Mesangial cell (primary cell): ENCODE results near the gene C9orf78. TPM values are rescaled to one million over a fixed set of nuclear protein-coding genes. Genes with fewer than 3 reads are reported as not detected.

Experiments used
- total RNA-seq: library from RNA; depleted of rRNA; stranded (reverse); fragments of >200 nt; gene quantifications from 2 replicates; pipeline ENCODE4 v1.2.3, GENCODE V29; 2015

Gene C9orf78
- 17.0 and 24.0 TPM in 2 replicates for total RNA-seq

GRCh38 chr9:129835128-129835859 lies at the start of gene C9orf78, which contains the start of gene USP20:
Gene C9orf78 (minus strand): TSS chr9:129835275. CDS start chr9:129835221, 54 bp downstream.
Gene USP20 (plus strand): TSS chr9:129835458. CDS start chr9:129852556, 17,098 bp downstream.

GRCh38 chr9:129823935-129824601 lies 11.0 kb downstream of the C9orf78 start, which contains the start of gene TOR1A:
Gene TOR1A (minus strand): TSS chr9:129824136. CDS start chr9:129824085, 51 bp downstream.

GRCh38 chr9:129802833-129803675 lies 32.0 kb downstream of the C9orf78 start, which contains the start of gene TOR1B:
Gene TOR1B (plus strand): TSS chr9:129803184. CDS start chr9:129803213, 29 bp downstream.

Other genes starting within 250 kb of the C9orf78 start
- gene C9orf50, start 214.2 kb downstream of the C9orf78 start, total RNA-seq = 0.16 and 0.25 TPM in 2 replicates
- gene NTMT1, start 209.1 kb downstream of the C9orf78 start, total RNA-seq = 41.3 and 79.5 TPM in 2 replicates
- gene ASB6, start 193.1 kb downstream of the C9orf78 start, total RNA-seq = 21.2 and 23.5 TPM in 2 replicates
- 1.6 and 2.7 TPM in 2 replicates for gene PRRX2, start 169.6 kb downstream of the C9orf78 start, total RNA-seq
- gene PTGES, start 82.2 kb downstream of the C9orf78 start, total RNA-seq = 5.1 and 52.4 TPM in 2 replicates
- 27.4 and 28.2 TPM in 2 replicates for gene TOR1B, start 32.1 kb downstream of the C9orf78 start, total RNA-seq
- gene TOR1A, start 11.1 kb downstream of the C9orf78 start, total RNA-seq = 62.6 and 67.8 TPM in 2 replicates
- 7.5 and 16.7 TPM in 2 replicates for gene USP20, start 183 bp upstream of the C9orf78 start, total RNA-seq
- 6.5 and 11.0 TPM in 2 replicates for gene FNBP1, start 207.9 kb upstream of the C9orf78 start, total RNA-seq
- gene GPR107, start 218.6 kb upstream of the C9orf78 start, total RNA-seq = 16.8 and 32.3 TPM in 2 replicates